Stimulated activated CD8-positive, alpha-beta memory T cell treated with anti-CD3 and anti-CD28 coated beads, Interleukin-12 subunit alpha, Interleukin-12 subunit beta, amount 100 ng/mL, for 24 hours (primary cell): ENCODE data around the gene AGAP1.

Experiments used
- DNase-seq: peaks from one replicate; pipeline ENCODE4 v3.0.0-alpha.2; 2020; ENCODE audit errors: extremely low read depth

The AGAP1 gene

GRCh38 chr2:235866373-235866772, 372.5 kb downstream of the AGAP1 start:
- DNase-seq = no peak

- no peak for DNase-seq
These were observed 374.4 kb downstream of the AGAP1 start for GRCh38 chr2:235868224-235868623.

GRCh38 chr2:235868645-235869044, 374.8 kb downstream of the AGAP1 start:
- no peak for DNase-seq

GRCh38 chr2:235870515-235870914, 376.7 kb downstream of the AGAP1 start:
- DNase-seq = no peak

- DNase-seq = no peak
These were observed 382.3 kb downstream of the AGAP1 start for GRCh38 chr2:235876099-235876679.

GRCh38 chr2:235877275-235877802, 383.5 kb downstream of the AGAP1 start:
- no peak for DNase-seq

GRCh38 chr2:235879116-235879515, 385.3 kb downstream of the AGAP1 start:
- no peak for DNase-seq

- no peak for DNase-seq
These were observed 389.8 kb downstream of the AGAP1 start for GRCh38 chr2:235883675-235884074.

GRCh38 chr2:235889302-235889630, 395.4 kb downstream of the AGAP1 start:
- DNase-seq = no peak

- DNase-seq = no peak
These were observed 399.4 kb downstream of the AGAP1 start for GRCh38 chr2:235893129-235893698.

GRCh38 chr2:235894839-235895238, 401.0 kb downstream of the AGAP1 start:
- DNase-seq = no peak

GRCh38 chr2:235896061-235896460, 402.2 kb downstream of the AGAP1 start:
- DNase-seq = no peak

GRCh38 chr2:235897992-235898391, 404.1 kb downstream of the AGAP1 start:
- no peak for DNase-seq

GRCh38 chr2:235898766-235899165, 404.9 kb downstream of the AGAP1 start:
- DNase-seq = no peak

GRCh38 chr2:235900631-235901030, 406.8 kb downstream of the AGAP1 start:
- DNase-seq = no peak

GRCh38 chr2:235901243-235901642, 407.4 kb downstream of the AGAP1 start:
- DNase-seq = no peak

GRCh38 chr2:235903782-235904584, 410.1 kb downstream of the AGAP1 start:
- DNase-seq = no peak

GRCh38 chr2:235904585-235904931, 410.7 kb downstream of the AGAP1 start:
- DNase-seq = no peak

- no peak for DNase-seq
These were observed 415.0 kb downstream of the AGAP1 start for GRCh38 chr2:235908826-235909225.

- DNase-seq = no peak
These were observed 415.5 kb downstream of the AGAP1 start for GRCh38 chr2:235909358-235909757.

GRCh38 chr2:235910067-235910466, 416.2 kb downstream of the AGAP1 start:
- no peak for DNase-seq

GRCh38 chr2:235911125-235911524, 417.3 kb downstream of the AGAP1 start:
- DNase-seq = no peak

GRCh38 chr2:235911633-235912233, 417.9 kb downstream of the AGAP1 start:
- no peak for DNase-seq
